ENCODE measurements around the gene RTL9. TPM values are rescaled to one million over a fixed set of nuclear protein-coding genes. Genes with fewer than 3 reads are reported as not detected.

Gene RTL9
- total and polyA plus RNA-seq, 10 donors: not detected

DNA sequence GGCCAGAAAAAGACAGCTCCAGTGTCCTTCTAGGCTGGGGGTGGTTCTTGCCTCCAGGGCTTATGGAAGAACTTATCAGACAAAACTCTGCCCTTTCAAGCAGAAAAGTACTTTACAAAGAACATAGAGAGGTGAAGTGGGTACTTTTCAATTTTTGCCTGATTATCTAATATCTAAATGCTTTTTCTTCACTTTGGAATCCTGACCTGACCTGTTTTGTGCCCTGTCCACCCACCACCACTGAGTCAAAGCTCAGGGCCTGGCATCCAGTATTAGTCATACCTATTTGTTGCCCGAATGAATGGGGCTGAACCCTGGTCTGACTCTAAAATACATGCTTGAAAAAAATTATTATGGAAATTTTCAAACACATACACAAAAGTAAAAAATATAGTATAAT, 37.2 kb downstream of the RTL9 start:
- Histone ChIP-seq H3K9me3 (no peaks in the 10 kb centered on the region), H3K4me1 (no peaks in the 10 kb centered on the region), H3K27me3 (replicated peaks in 1 of 7) (peaks cover 0 to 6% (median 0%) of the 10 kb centered on the region in 7 donors), H3K4me3 (no peak overlapping the region), H3K27ac (no peak overlapping the region), H3K36me3 (no peaks in the 10 kb centered on the region)
- TF ChIP-seq POLR2AphosphoS5 (IDR thresholded peaks at IDR 0.05) (no peak), POLR2A (IDR thresholded peaks at IDR 0.05) (no peak)
- TF ChIP-seq, protein P1, sequence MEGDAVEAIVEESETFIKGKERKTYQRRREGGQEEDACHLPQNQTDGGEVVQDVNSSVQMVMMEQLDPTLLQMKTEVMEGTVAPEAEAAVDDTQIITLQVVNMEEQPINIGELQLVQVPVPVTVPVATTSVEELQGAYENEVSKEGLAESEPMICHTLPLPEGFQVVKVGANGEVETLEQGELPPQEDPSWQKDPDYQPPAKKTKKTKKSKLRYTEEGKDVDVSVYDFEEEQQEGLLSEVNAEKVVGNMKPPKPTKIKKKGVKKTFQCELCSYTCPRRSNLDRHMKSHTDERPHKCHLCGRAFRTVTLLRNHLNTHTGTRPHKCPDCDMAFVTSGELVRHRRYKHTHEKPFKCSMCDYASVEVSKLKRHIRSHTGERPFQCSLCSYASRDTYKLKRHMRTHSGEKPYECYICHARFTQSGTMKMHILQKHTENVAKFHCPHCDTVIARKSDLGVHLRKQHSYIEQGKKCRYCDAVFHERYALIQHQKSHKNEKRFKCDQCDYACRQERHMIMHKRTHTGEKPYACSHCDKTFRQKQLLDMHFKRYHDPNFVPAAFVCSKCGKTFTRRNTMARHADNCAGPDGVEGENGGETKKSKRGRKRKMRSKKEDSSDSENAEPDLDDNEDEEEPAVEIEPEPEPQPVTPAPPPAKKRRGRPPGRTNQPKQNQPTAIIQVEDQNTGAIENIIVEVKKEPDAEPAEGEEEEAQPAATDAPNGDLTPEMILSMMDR (IDR thresholded peaks at IDR 0.05 in 8 of 11, conservative IDR thresholded peaks at IDR 0.05 in 3 of 11): no peak
- no peak for DNase-seq
- intact Hi-C loops (cut with DNase I; ENCODE audit: low total_unique reads): no loop called here
- 79 to 100% (median 88%) methylated on average over 1 of the region's 1 CpG for WGBS, 5 donors

DNA sequence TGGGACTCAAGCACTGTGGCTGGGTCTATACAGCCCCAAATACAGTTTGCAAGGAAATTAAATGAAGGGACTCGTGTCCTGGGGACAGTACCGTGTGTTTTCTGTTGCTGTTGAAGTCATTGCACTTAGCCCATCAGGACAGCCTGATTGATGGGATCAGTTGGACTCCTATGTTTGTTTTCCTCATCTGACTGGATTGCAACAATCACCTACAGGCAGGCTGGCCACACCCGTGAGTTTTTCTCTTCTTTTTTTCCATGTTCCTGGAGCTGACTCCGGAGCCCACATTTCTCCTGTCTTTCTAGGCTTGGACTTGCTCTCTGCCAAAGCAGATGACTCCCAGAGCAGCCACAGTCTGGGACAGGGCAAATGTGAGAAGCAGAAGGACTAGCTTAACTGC, 38.1 kb downstream of the RTL9 start:
- intact Hi-C loops (cut with DNase I; ENCODE audit: low total_unique reads): no loop called here
- H3K4me1 ChIP-seq: no peaks in the 10 kb centered on the region
- H3K27ac ChIP-seq: no peak overlapping the region
- no peaks in the 10 kb centered on the region for H3K36me3 ChIP-seq
- TF ChIP-seq, protein P1 (IDR thresholded peaks at IDR 0.05 in 8 of 11, conservative IDR thresholded peaks at IDR 0.05 in 3 of 11): no peak
- TF ChIP-seq POLR2A (IDR thresholded peaks at IDR 0.05): no peak
- TF ChIP-seq POLR2AphosphoS5 (IDR thresholded peaks at IDR 0.05): no peak
- WGBS, 5 donors: 59 to 89% (median 77%) methylated on average over 4 of the region's 4 CpGs
- H3K4me3 ChIP-seq: no peak overlapping the region
- DNase-seq: no peak
- peaks cover 0 to 6% (median 0%) of the 10 kb centered on the region in 7 donors for H3K27me3 ChIP-seq (replicated peaks in 1 of 7)
- no peaks in the 10 kb centered on the region for H3K9me3 ChIP-seq

DNA sequence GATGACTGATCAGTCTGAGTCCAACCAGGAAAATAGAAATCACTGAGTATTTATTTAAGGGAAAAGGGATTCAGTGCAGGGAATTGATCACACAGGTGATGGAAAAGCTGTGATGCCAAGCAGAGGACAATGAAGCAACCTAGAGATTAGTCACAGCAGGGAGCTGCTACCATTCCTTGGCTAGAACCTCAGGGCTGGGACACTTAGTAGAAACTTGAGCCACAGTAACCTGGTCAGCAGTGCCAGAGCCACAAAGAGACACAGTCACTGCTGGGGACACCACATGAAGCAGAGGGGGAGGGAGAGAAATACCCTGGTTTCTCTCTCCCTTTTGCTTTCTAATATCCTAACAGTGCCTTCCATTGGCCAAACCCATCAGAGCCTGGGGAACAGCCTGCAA, 38.7 kb downstream of the RTL9 start:
- H3K9me3 ChIP-seq: no peaks in the 10 kb centered on the region
- intact Hi-C loops (cut with DNase I; ENCODE audit: low total_unique reads): no loop called here
- H3K27ac ChIP-seq: no peak overlapping the region
- H3K27me3 ChIP-seq (replicated peaks in 1 of 7): peaks cover 0 to 6% (median 0%) of the 10 kb centered on the region in 7 donors
- H3K4me3 ChIP-seq: no peak overlapping the region
- no peaks in the 10 kb centered on the region for H3K36me3 ChIP-seq
- no peak for TF ChIP-seq POLR2A (IDR thresholded peaks at IDR 0.05)
- TF ChIP-seq POLR2AphosphoS5 (IDR thresholded peaks at IDR 0.05): no peak
- TF ChIP-seq, protein P1 (IDR thresholded peaks at IDR 0.05 in 8 of 11, conservative IDR thresholded peaks at IDR 0.05 in 3 of 11): no peak
- H3K4me1 ChIP-seq: no peaks in the 10 kb centered on the region
- no peak for DNase-seq

DNA sequence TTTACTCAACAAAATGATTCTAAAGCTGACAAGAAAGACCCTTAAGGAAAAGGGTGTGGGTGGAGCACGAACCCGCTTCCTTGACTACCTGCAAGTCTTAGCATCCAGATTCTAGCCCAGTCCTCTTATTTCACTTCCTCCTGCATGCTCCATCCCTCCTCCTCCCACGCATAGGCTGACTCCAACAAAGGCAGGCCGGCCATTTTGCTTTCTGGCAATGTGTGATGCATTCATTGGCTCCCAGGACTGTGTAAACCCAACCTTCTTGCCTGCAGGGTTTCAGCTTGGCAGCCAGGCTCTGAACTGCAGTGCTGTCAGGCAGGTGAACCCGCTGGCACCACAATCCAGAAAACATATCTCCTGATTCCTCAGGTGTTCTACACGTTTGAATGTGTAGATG, 39.3 kb downstream of the RTL9 start:
- Histone ChIP-seq H3K9me3 (no peaks in the 10 kb centered on the region), H3K27ac (no peak overlapping the region), H3K4me1 (no peaks in the 10 kb centered on the region), H3K4me3 (no peak overlapping the region), H3K27me3 (replicated peaks in 1 of 7) (peaks cover 0 to 6% (median 0%) of the 10 kb centered on the region in 7 donors), H3K36me3 (no peaks in the 10 kb centered on the region)
- intact Hi-C loops (cut with DNase I; ENCODE audit: low total_unique reads): no loop called here
- TF ChIP-seq POLR2AphosphoS5 (IDR thresholded peaks at IDR 0.05) (no peak), POLR2A (IDR thresholded peaks at IDR 0.05) (no peak)
- TF ChIP-seq, protein P1 (IDR thresholded peaks at IDR 0.05 in 8 of 11, conservative IDR thresholded peaks at IDR 0.05 in 3 of 11): no peak
- no peak for DNase-seq
- WGBS, 5 donors: 63 to 87% (median 82%) methylated on average over 6 of the region's 6 CpGs

Data from spleen (tissue), 11 donors.